Subcutaneous abdominal adipose tissue (tissue), 5 donors: ENCODE measurements around the gene KLHDC1.
"Not testable (repeated sequence)": the region's sequence is repeated elsewhere in the genome, so short reads cannot be mapped to it uniquely, and the experiment has no call there.

Source experiments
- H3K27ac ChIP-seq: one replicate; pipeline ENCODE4 v1.7.0; 2013; ENCODE audit warnings: low read depth, mild to moderate bottlenecking, inconsistent platforms, low read length, moderate library complexity
- H3K27me3 ChIP-seq, 5 donors: one replicate each; pipeline ENCODE4 v1.7.0; 2013; ENCODE audit warnings: low read length in 5 of 5, inconsistent platforms in 1 of 5; ENCODE audit not compliant: control insufficient read depth in 5 of 5, insufficient read depth in 4 of 5
- H3K36me3 ChIP-seq, 5 donors: one replicate each; pipeline ENCODE4 v1.7.0; 2013; ENCODE audit warnings: low read length in 5 of 5; ENCODE audit not compliant: control insufficient read depth in 5 of 5, insufficient read depth in 5 of 5
- H3K4me1 ChIP-seq, 5 donors: one replicate each; pipeline ENCODE4 v1.7.0; 2013; ENCODE audit warnings: low read length in 5 of 5, mild to moderate bottlenecking in 3 of 5, moderate library complexity in 1 of 5; ENCODE audit not compliant: control insufficient read depth in 5 of 5, insufficient read depth in 5 of 5
- H3K4me3 ChIP-seq, 5 donors: one replicate each; pipeline ENCODE4 v1.7.0; 2013; ENCODE audit warnings: low read length in 5 of 5, low read depth in 1 of 5
- H3K9ac ChIP-seq, 5 donors: one replicate each; pipeline ENCODE4 v1.7.0; 2013; ENCODE audit warnings: low read length in 5 of 5, mild to moderate bottlenecking in 4 of 5, moderate library complexity in 3 of 5
- H3K9me3 ChIP-seq, 5 donors: one replicate each; pipeline ENCODE4 v1.7.0; 2013; ENCODE audit warnings: low read length in 5 of 5; ENCODE audit not compliant: control insufficient read depth in 5 of 5
- donor health status: healthy.
- donor health status: healthy.
- donor health status: healthy.
- donor health status: healthy.
- donor health status: healthy.

Gene KLHDC1

GRCh38 chr14:49761839-49762551, 69.1 kb downstream of the KLHDC1 start:
- Histone ChIP-seq H3K36me3 (peaks cover 0 to 2% (median 0%) of the 10 kb centered on the region in 5 donors), H3K9ac (no peak overlapping the region), H3K4me1 (peaks cover 2 to 3% (median 3%) of the 10 kb centered on the region in 5 donors), H3K27me3 (no peaks in the 10 kb centered on the region), H3K27ac (no peak overlapping the region), H3K4me3 (no peak overlapping the region), H3K9me3 (no peaks in the 10 kb centered on the region)

GRCh38 chr14:49766839-49767238, 73.9 kb downstream of the KLHDC1 start:
- H3K9ac ChIP-seq, result peak overlapping the region; percentile 81 to 94 (median 89)
- H3K27ac ChIP-seq, result peak overlapping the region; percentile 98

GRCh38 chr14:49767270-49767570, 74.3 kb downstream of the KLHDC1 start:
- Histone ChIP-seq H3K4me3 (peak overlapping the region; percentile 79 to 100 (median 98)), H3K27ac (peak overlapping the region; percentile 98), H3K9ac (peak overlapping the region; percentile 81 to 94 (median 89)), H3K9me3 (no peaks in the 10 kb centered on the region), H3K4me1 (peaks cover 13 to 34% (median 29%) of the 10 kb centered on the region in 5 donors), H3K36me3 (peaks cover 0 to 4% (median under 1%) of the 10 kb centered on the region in 5 donors), H3K27me3 (no peaks in the 10 kb centered on the region)

More at GRCh38 chr14:49766839-49767238, 73.9 kb downstream of the KLHDC1 start:
- Histone ChIP-seq H3K36me3 (peaks cover 0 to 5% (median 0%) of the 10 kb centered on the region in 5 donors), H3K27me3 (no peaks in the 10 kb centered on the region), H3K4me1 (peaks cover 13 to 34% (median 29%) of the 10 kb centered on the region in 5 donors), H3K9me3 (no peaks in the 10 kb centered on the region), H3K4me3 (peak overlapping the region; percentile 79 to 100 (median 98))

- peak within 1 kb of the TSS; percentile 98 for H3K27ac ChIP-seq
- H3K27me3 ChIP-seq, result no peaks in the 10 kb centered on the region
- H3K4me3 ChIP-seq, result peak within 1 kb of the TSS; percentile 94 to 100 (median 98)
- peaks cover 13 to 34% (median 29%) of the 10 kb centered on the region in 5 donors for H3K4me1 ChIP-seq
- H3K36me3 ChIP-seq, result peaks cover 2 to 8% (median 5%) of the 10 kb centered on the region in 5 donors
- no peaks in the 10 kb centered on the region for H3K9me3 ChIP-seq
- H3K9ac ChIP-seq, result peak within 1 kb of the TSS; percentile 81 to 99 (median 94)
Measured at GRCh38 chr14:49767571-49768300, 74.8 kb downstream of the KLHDC1 start, which contains the start of gene KLHDC2. KLHDC2 (plus strand) TSS chr14:49768153; CDS start chr14:49768469, 316 bp downstream.

GRCh38 chr14:49768301-49769121, 75.6 kb downstream of the KLHDC1 start:
- peaks cover 2 to 9% (median 5%) of the 10 kb centered on the region in 5 donors for H3K36me3 ChIP-seq
- H3K27me3 ChIP-seq, result no peaks in the 10 kb centered on the region
- H3K9ac ChIP-seq, result peak overlapping the region; percentile 69 to 99 (median 94)
- H3K4me3 ChIP-seq, result peak overlapping the region; percentile 94 to 100 (median 98)
- H3K27ac ChIP-seq, result peak overlapping the region; percentile 98
- peaks cover 13 to 34% (median 29%) of the 10 kb centered on the region in 5 donors for H3K4me1 ChIP-seq
- no peaks in the 10 kb centered on the region for H3K9me3 ChIP-seq

GRCh38 chr14:49769171-49769570, 76.3 kb downstream of the KLHDC1 start:
- peak overlapping the region; percentile 98 for H3K27ac ChIP-seq
- peak overlapping the region; percentile 94 to 100 (median 98) for H3K4me3 ChIP-seq
- H3K9ac ChIP-seq, result peak overlapping the region; percentile 69 to 99 (median 94)
- peaks cover 13 to 34% (median 33%) of the 10 kb centered on the region in 5 donors for H3K4me1 ChIP-seq
- H3K27me3 ChIP-seq, result no peaks in the 10 kb centered on the region
- H3K9me3 ChIP-seq, result no peaks in the 10 kb centered on the region
- peaks cover 6 to 13% (median 9%) of the 10 kb centered on the region in 5 donors for H3K36me3 ChIP-seq

GRCh38 chr14:49769581-49770211, 76.8 kb downstream of the KLHDC1 start:
- Histone ChIP-seq H3K9ac (peak overlapping the region; percentile 39 to 99 (median 94)), H3K27ac (peak overlapping the region; percentile 98), H3K9me3 (no peaks in the 10 kb centered on the region), H3K4me3 (peak overlapping the region; percentile 94 to 100 (median 98)), H3K27me3 (no peaks in the 10 kb centered on the region), H3K36me3 (peaks cover 10 to 18% (median 14%) of the 10 kb centered on the region in 5 donors), H3K4me1 (peaks cover 13 to 34% (median 33%) of the 10 kb centered on the region in 5 donors)

GRCh38 chr14:49770212-49770817, 77.4 kb downstream of the KLHDC1 start:
- Histone ChIP-seq H3K27me3 (no peaks in the 10 kb centered on the region), H3K36me3 (peaks cover 17 to 24% (median 21%) of the 10 kb centered on the region in 5 donors), H3K9ac (peak overlapping the region in 4 of 5 donors; percentile 1 to 52 (median 24)), H3K4me3 (peak overlapping the region in 3 of 5 donors; percentile 19 to 100 (median 45)), H3K9me3 (no peaks in the 10 kb centered on the region), H3K4me1 (peaks cover 13 to 34% (median 33%) of the 10 kb centered on the region in 5 donors), H3K27ac (peak overlapping the region; percentile 44)

- H3K27ac ChIP-seq, H3K9ac ChIP-seq, H3K4me3 ChIP-seq, H3K27me3 ChIP-seq, H3K9me3 ChIP-seq: not testable (repeated sequence)
- Histone ChIP-seq H3K4me1 (peaks cover 13 to 34% (median 33%) of the 10 kb centered on the region in 5 donors), H3K36me3 (peaks cover 24 to 34% (median 27%) of the 10 kb centered on the region in 5 donors)
Measured at GRCh38 chr14:49771691-49772090, 78.8 kb downstream of the KLHDC1 start.
